HepG2 (cell line): ENCODE results near the gene OGG1. TPM values are rescaled to one million over a fixed set of nuclear protein-coding genes. Genes with fewer than 3 reads are reported as not detected.

Experiments used
- ATAC-seq: fragments of 200-7000 bp; cut with Tn5 transposase; 3 replicates; pipeline ENCODE4 v1.9.1; 2020; ENCODE audit warnings: mild to moderate bottlenecking, moderate library complexity
- BruUV-seq: library from RNA; stranded (reverse); fragments of 400-500 nt; replicated peaks from 2 replicates; lab custom pipeline; 2021; lab: Mats Ljungman, UMichigan
- CTCF ChIA-PET: fragments of 300-600 bp; formaldehyde crosslinking; extraction: SDS; loops from one replicate; lab custom pipeline; 2021; ENCODE audit warnings: low total read pairs, inconsistent platforms, low intra/inter-chr PET ratio; lab: Yijun Ruan, JAX
- POLR2A ChIA-PET: fragments of 350-600 bp; sonication (Branson Sonifier 250); formaldehyde crosslinking; loops from one replicate; lab custom pipeline; 2020; ENCODE audit warnings: antibody characterized with exemption, inconsistent platforms; lab: Yijun Ruan, JAX
- DNase-seq: peaks from one replicate; pipeline ENCODE4 v3.0.0-alpha.2; 2015; ENCODE audit warnings: low spot score
- FAIRE-seq: peaks from 3 replicates; lab custom pipeline; 2011; peaks lifted over from hg19 to GRCh38; lab: Jason Lieb, UNC
- H2AFZ ChIP-seq: one replicate; pipeline ENCODE4 v1.6.1; 2011; ENCODE audit warnings: low read length, inconsistent platforms
- H3K27ac ChIP-seq: fragments of 300-600 bp; 3 replicates; pipeline ENCODE4 v1.8.0; 2011; ENCODE audit warnings: mixed run types, mild to moderate bottlenecking, mixed read lengths, low read length, inconsistent platforms; ENCODE audit not compliant: insufficient read depth; ENCODE audit errors: extremely low read length
- H3K27me3 ChIP-seq, 2 experiments: fragments of 200-600 bp in 1 of 2; 2 replicates in 1 of 2; 3 replicates in 1 of 2; pipeline versions ENCODE4 v1.6.0 to v1.8.0; 2011; ENCODE audit warnings: low read length in 2 of 2, mild to moderate bottlenecking in 2 of 2, moderate library complexity in 2 of 2, inconsistent platforms in 1 of 2; ENCODE audit not compliant: insufficient read depth in 2 of 2, control insufficient read depth in 1 of 2
- H3K36me3 ChIP-seq, 2 experiments: fragments of 200-600 bp in 1 of 2; replicated peaks in 1 of 2; 2 replicates in 1 of 2; 3 replicates in 1 of 2; pipeline versions ENCODE4 v1.5.1 to v1.8.0; 2011; ENCODE audit warnings: low read length in 2 of 2, inconsistent platforms in 1 of 2; ENCODE audit not compliant: insufficient read depth in 2 of 2, control insufficient read depth in 1 of 2
- H3K4me1 ChIP-seq: 2 replicates; pipeline ENCODE4 v1.5.1; 2012; ENCODE audit warnings: low read length, inconsistent platforms; ENCODE audit not compliant: insufficient read depth
- H3K4me2 ChIP-seq: 2 replicates; pipeline ENCODE4 v1.6.0; 2011; ENCODE audit warnings: low read depth, low read length, inconsistent platforms
- H3K4me3 ChIP-seq, 3 experiments: fragments of 200-600 bp in 1 of 3; sonication (generic), shearing (Covaris generic) in 1 of 3; replicated peaks in 1 of 3; 2 replicates each; pipeline ENCODE4 v1.5.1; 2011 to 2016; ENCODE audit warnings: low read length in 3 of 3, inconsistent platforms in 2 of 3, low read depth in 2 of 3, mild to moderate bottlenecking in 2 of 3, control low read depth in 1 of 3, mixed read lengths in 1 of 3; ENCODE audit not compliant: insufficient read depth in 1 of 3
- H3K79me2 ChIP-seq: one replicate; pipeline ENCODE4 v1.6.1; 2011; ENCODE audit warnings: low read length, inconsistent platforms; ENCODE audit not compliant: insufficient read depth
- H3K9ac ChIP-seq: 2 replicates; pipeline ENCODE4 v1.6.0; 2011; ENCODE audit warnings: mild to moderate bottlenecking, low read depth, low read length, inconsistent platforms; ENCODE audit not compliant: insufficient read depth
- H3K9me3 ChIP-seq: 2 replicates; pipeline ENCODE4 v1.5.1; 2012; ENCODE audit warnings: mild to moderate bottlenecking, low read length
- H4K20me1 ChIP-seq: 2 replicates; pipeline ENCODE4 v1.6.0; 2011; ENCODE audit warnings: inconsistent platforms, mild to moderate bottlenecking, low read length, moderate library complexity; ENCODE audit not compliant: insufficient read depth
- JUND ChIP-seq: sonication (generic); formaldehyde crosslinking; IDR thresholded peaks from 2 replicates; pipeline ENCODE4 v1.8.0; 2022; ENCODE audit warnings: mild to moderate bottlenecking, missing genetic modification reagents
- MAFF ChIP-seq: IDR thresholded peaks from 2 replicates; pipeline ENCODE4 v1.6.1; 2011; ENCODE audit warnings: low read depth, low read length, improper control_type of control experiment
- PAX8 ChIP-seq: sonication (generic); formaldehyde crosslinking; IDR thresholded peaks from 2 replicates; pipeline ENCODE4 v1.8.0; 2022; ENCODE audit warnings: mild to moderate bottlenecking, missing genetic modification reagents, borderline replicate concordance
- PRPF4 ChIP-seq: fragments of 200-400 bp; formaldehyde crosslinking; IDR thresholded peaks from 2 replicates; pipeline ENCODE4 v1.6.1; 2016; ENCODE audit warnings: low read length, low read depth; ENCODE audit not compliant: poor library complexity, severe bottlenecking
- SOX13 ChIP-seq, 3 experiments: fragments of 450-650 bp in 1 of 3; sonication (generic) in 1 of 3; formaldehyde crosslinking in 1 of 3; IDR thresholded peaks in 2 of 3; conservative IDR thresholded peaks in 1 of 3; 2 replicates each; pipeline versions ENCODE4 v1.5.0 to v1.6.1; 2016 to 2020; ENCODE audit warnings: antibody characterized with exemption in 1 of 3, mild to moderate bottlenecking in 1 of 3, missing compliant biosample characterization in 1 of 3, missing genetic modification reagents in 1 of 3, moderate library complexity in 1 of 3
- UBTF ChIP-seq: sonication (generic); formaldehyde crosslinking; IDR thresholded peaks from 2 replicates; pipeline ENCODE4 v1.4.0; 2020; ENCODE audit warnings: mild to moderate bottlenecking, missing genetic modification reagents
- ZBTB40 ChIP-seq, 2 experiments: fragments of 450-650 bp in 1 of 2; sonication (generic) in 1 of 2; formaldehyde crosslinking in 1 of 2; IDR thresholded peaks; 2 replicates each; pipeline versions ENCODE4 v1.6.1 to v1.8.0; 2016 to 2022; ENCODE audit warnings: antibody characterized with exemption in 1 of 2, mild to moderate bottlenecking in 1 of 2, missing genetic modification reagents in 1 of 2
- ZNF260 ChIP-seq: sonication (generic); formaldehyde crosslinking; IDR thresholded peaks from 2 replicates; pipeline ENCODE4 v1.4.0; 2020; ENCODE audit warnings: missing genetic modification reagents, low read depth, mild to moderate bottlenecking, borderline replicate concordance
- ZNF878 ChIP-seq: sonication (generic); formaldehyde crosslinking; IDR thresholded peaks from 2 replicates; pipeline ENCODE4 v1.8.1; 2023; ENCODE audit warnings: mild to moderate bottlenecking, missing genetic modification reagents, moderate library complexity
- WGBS: methylation state at CpG from one replicate; pipeline ENCODE4 v1.1.6; 2017; ENCODE audit warnings: low lambda C conversion rate; 5-methylcytosine and 5-hydroxymethylcytosine counted together
- in situ Hi-C: cut with HindIII; loops from 2 replicates; pipeline ENCODE4 v1.10.0; 2017; ENCODE audit warnings: low pct_unique_long_range_greater_than_20kb; ENCODE audit not compliant: extremely low pct_ligation_motif_present
- intact Hi-C: fragments of 100-400 bp; cut with micrococcal nuclease; formaldehyde crosslinking; loops from one replicate; pipeline ENCODE4 v1.10.0; 2022; ENCODE audit not compliant: unreplicated experiment
- polyA plus RNA-seq, 8 experiments: library from polyadenylated mRNA; depleted of rRNA in 3 of 8; stranded (reverse) in 7 of 8; unstranded in 1 of 8; fragments of >200 nt; fragmentation: Illumina TruSeq in 4 of 8; extraction: Trizol in 4 of 8; gene quantifications; 2 replicates each; pipeline versions ENCODE4 v1.2.1 to v1.2.3, GENCODE V29; 2011 to 2016; ENCODE audit warnings: low read depth in 4 of 8, missing spikeins in 1 of 8, mixed read lengths in 1 of 8; ENCODE audit not compliant: insufficient read depth in 1 of 8
- total RNA-seq, 5 experiments: library from RNA; depleted of rRNA; stranded (reverse); fragments of >200 nt; fragmentation: Illumina TruSeq; extraction: Trizol; gene quantifications; 2 replicates each; pipeline ENCODE4 v1.2.3, GENCODE V29; 2016; ENCODE audit warnings: low read depth in 1 of 5

OGG1 gene
- total and polyA plus RNA-seq, 2 of the 13 experiments (the other 11 are each of a cell fraction or from before 2014, with no cell fraction given), result 28.7 to 33.2 TPM

GRCh38 chr3:9779075-9779593 is 29.4 kb downstream of the OGG1 start:
- H3K4me2 ChIP-seq, result no peak overlapping the region
- DNase-seq (no peak), ATAC-seq (no peak), FAIRE-seq (no peak)
- CTCF ChIA-PET, result no interaction called here
- H3K36me3 ChIP-seq, result peaks cover 14 to 28% of the 10 kb centered on the region in 2 experiments
- no peaks in the 10 kb centered on the region for H3K9me3 ChIP-seq
- no peaks in the 10 kb centered on the region for H3K27me3 ChIP-seq
- H3K27ac ChIP-seq, result no peak overlapping the region
- H3K4me3 ChIP-seq, result no peak overlapping the region
- WGBS, result 86% methylated on average over 5 of the region's 6 CpGs
- no peak overlapping the region for H3K9ac ChIP-seq
- POLR2A ChIA-PET, result no interaction called here
- in situ Hi-C loops, result no loop called here
- H3K4me1 ChIP-seq, result peaks cover 16% of the 10 kb centered on the region
- H4K20me1 ChIP-seq, result no peaks in the 10 kb centered on the region
- intact Hi-C loops, result no loop called here
- no TSS peak for BruUV-seq
- no peak overlapping the region for H2AFZ ChIP-seq
- H3K79me2 ChIP-seq, result no peaks in the 10 kb centered on the region
- TF ChIP-seq PAX8 (CRISPR knock-in tag) (no peak), UBTF (CRISPR knock-in tag) (no peak), MAFF (no peak), ZBTB40 (IDR thresholded peaks at IDR 0.05) (no peak), ZBTB40 (CRISPR knock-in tag; IDR thresholded peaks at IDR 0.05) (no peak), JUND (CRISPR knock-in tag) (no peak), ZNF878 (CRISPR knock-in tag) (no peak), SOX13 (IDR thresholded peaks at IDR 0.05) (no peak), SOX13 (CRISPR knock-in tag; conservative IDR thresholded peaks at IDR 0.05 in 1 of 2, IDR thresholded peaks at IDR 0.05 in 1 of 2) (no peak), PRPF4 (no peak), ZNF260 (no peak)
